OCI-LY3 (cell line): ENCODE measurements around the gene FADS3.

Experiments
- EZH2phosphoT487 ChIP-seq: fragments of 200-600 bp; shearing (Covaris generic); IDR thresholded peaks from 2 replicates; pipeline ENCODE4 v1.6.1; 2018; ENCODE audit warnings: antibody characterized with exemption, mixed run types, low read depth
- TF ChIP-seq, protein P1 (sequence below): fragments of 200-600, 300-600 bp; sonication (generic); IDR thresholded peaks from 2 replicates; pipeline ENCODE4 v1.5.1; 2014; ENCODE audit warnings: antibody characterized with exemption, low read length, low read depth

DNA sequence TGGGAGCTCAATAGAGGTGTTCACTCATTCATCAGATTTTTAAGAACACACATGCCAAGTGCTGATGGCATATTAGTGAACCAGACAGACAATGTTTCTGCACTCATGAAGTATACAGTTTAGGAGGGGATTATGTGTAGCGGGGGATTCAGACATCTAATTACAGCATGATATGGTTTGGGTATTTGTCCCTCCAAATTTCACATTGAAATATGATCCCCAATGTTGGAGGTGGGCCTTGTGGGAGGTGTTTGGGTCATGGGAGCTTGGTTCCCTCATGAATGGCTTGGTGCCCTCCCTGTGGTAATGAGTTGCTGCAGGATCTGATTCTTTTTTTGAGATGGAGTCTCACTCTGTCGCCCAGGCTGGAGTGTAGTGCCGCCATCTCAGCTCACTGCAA lies 34.9 kb upstream of the FADS3 start:
- TF ChIP-seq, protein P1, sequence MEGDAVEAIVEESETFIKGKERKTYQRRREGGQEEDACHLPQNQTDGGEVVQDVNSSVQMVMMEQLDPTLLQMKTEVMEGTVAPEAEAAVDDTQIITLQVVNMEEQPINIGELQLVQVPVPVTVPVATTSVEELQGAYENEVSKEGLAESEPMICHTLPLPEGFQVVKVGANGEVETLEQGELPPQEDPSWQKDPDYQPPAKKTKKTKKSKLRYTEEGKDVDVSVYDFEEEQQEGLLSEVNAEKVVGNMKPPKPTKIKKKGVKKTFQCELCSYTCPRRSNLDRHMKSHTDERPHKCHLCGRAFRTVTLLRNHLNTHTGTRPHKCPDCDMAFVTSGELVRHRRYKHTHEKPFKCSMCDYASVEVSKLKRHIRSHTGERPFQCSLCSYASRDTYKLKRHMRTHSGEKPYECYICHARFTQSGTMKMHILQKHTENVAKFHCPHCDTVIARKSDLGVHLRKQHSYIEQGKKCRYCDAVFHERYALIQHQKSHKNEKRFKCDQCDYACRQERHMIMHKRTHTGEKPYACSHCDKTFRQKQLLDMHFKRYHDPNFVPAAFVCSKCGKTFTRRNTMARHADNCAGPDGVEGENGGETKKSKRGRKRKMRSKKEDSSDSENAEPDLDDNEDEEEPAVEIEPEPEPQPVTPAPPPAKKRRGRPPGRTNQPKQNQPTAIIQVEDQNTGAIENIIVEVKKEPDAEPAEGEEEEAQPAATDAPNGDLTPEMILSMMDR = no peak
- TF ChIP-seq EZH2phosphoT487 = no peak
